ENCODE results near the gene CFAP20DC. TPM values are rescaled to one million over a fixed set of nuclear protein-coding genes. Genes with fewer than 3 reads are reported as not detected.

The CFAP20DC gene
- total RNA-seq, 1 experiment from 2014 or later: 4.5 TPM

DNA sequence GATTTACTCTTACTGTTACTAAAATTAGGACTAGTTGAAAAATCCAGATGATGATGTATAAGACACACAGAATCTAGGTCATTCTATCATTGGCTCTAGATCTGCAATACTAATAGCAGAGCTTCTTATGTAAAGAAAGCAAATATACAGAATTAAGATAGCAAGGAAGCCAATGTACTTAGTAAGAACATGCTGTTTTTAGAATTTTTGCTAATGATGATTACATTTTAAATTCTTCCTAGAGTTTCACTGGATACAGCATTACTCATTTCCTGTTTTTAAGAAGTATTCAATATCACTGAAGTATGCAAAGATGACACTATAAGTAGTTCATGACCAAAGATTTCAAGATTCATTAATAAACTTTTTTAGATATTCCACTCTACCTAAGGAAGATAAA lies 60.7 kb downstream of the CFAP20DC start:
- no peak overlapping the region for H2BK15ac ChIP-seq (ENCODE audit: low read depth, low read length)
- no peaks in the 10 kb centered on the region for H3K4me1 ChIP-seq (ENCODE audit: insufficient read depth, low read length)
- no peak overlapping the region for H3K4me2 ChIP-seq (ENCODE audit: insufficient read depth, insufficient read length, low read length)
- peaks cover 0 to 4% of the 10 kb centered on the region in 2 experiments; a peak in 1 of 4 replicates for H3K4me1 Mint-ChIP-seq
- H3K27ac Mint-ChIP-seq: no peak overlapping the region
- no peak overlapping the region for H2BK20ac ChIP-seq (ENCODE audit: low read depth, low read length, poor library complexity, severe bottlenecking)
- no peak overlapping the region for H3K56ac ChIP-seq (ENCODE audit: insufficient read length, low read depth, low read length)
- H2AK5ac ChIP-seq (ENCODE audit: insufficient read length, low read length): no peak overlapping the region
- H4K8ac ChIP-seq (replicated peaks; ENCODE audit: insufficient read length, low read depth, low read length): no peak overlapping the region
- no peaks in the 10 kb centered on the region for H3K79me1 ChIP-seq (ENCODE audit: insufficient read depth, low read depth, low read length, poor library complexity, severe bottlenecking)
- no peak overlapping the region for H3K14ac ChIP-seq (ENCODE audit: insufficient read depth, low read length)
- H4K5ac ChIP-seq (ENCODE audit: insufficient read length, low read depth, low read length): no peak overlapping the region
- H4K20me1 ChIP-seq (ENCODE audit: control insufficient read depth, insufficient read depth, insufficient read length): no peaks in the 10 kb centered on the region
- H3T11ph ChIP-seq (ENCODE audit: low read length): no peak overlapping the region
- H3K79me2 ChIP-seq (ENCODE audit: insufficient read depth, low read length): no peaks in the 10 kb centered on the region
- H3K9me3 Mint-ChIP-seq: no peaks in the 10 kb centered on the region
- H3K27ac ChIP-seq (ENCODE audit: insufficient read length, low read depth, low read length): no peak overlapping the region
- TF ChIP-seq CTCF (conservative IDR thresholded peaks at IDR 0.05): no peak
- no peak overlapping the region for H3K9ac ChIP-seq (ENCODE audit: extremely low read depth, insufficient read length, low read length)
- no peak overlapping the region for H2BK12ac ChIP-seq (ENCODE audit: insufficient read length, low read depth, low read length)
- no peak for DNase-seq
- H2BK120ac ChIP-seq (ENCODE audit: low read depth, low read length, poor library complexity, severe bottlenecking): no peak overlapping the region
- no peak overlapping the region for H4K91ac ChIP-seq (ENCODE audit: insufficient read length, low read depth, low read length)
- H3K27me3 Mint-ChIP-seq (ENCODE audit: low read depth): no peaks in the 10 kb centered on the region; the same call in 1 of the 2 replicates
- H3K23ac ChIP-seq (ENCODE audit: insufficient read length, low read depth, low read length): no peak overlapping the region
- no peak overlapping the region for H3K18ac ChIP-seq (ENCODE audit: insufficient read length, low read depth, low read length)
- H2BK5ac ChIP-seq (ENCODE audit: insufficient read length, low read length): no peak overlapping the region
- H3K4me3 Mint-ChIP-seq: no peak overlapping the region
- no peaks in the 10 kb centered on the region for H3K36me3 Mint-ChIP-seq (ENCODE audit: insufficient read depth in 1 of 3, low read depth in 3 of 3)
- no peak overlapping the region for H3K4ac ChIP-seq (ENCODE audit: low read depth, low read length)
- H3K23me2 ChIP-seq (ENCODE audit: insufficient read length, low read depth, low read length, poor library complexity, severe bottlenecking): no peaks in the 10 kb centered on the region
- no peaks in the 10 kb centered on the region for H3K9me3 ChIP-seq (ENCODE audit: control insufficient read depth, low read depth, low read length)
- H3K27me3 ChIP-seq (ENCODE audit: insufficient read depth, low read length): no peaks in the 10 kb centered on the region
- H2AFZ ChIP-seq (ENCODE audit: low read length): no peak overlapping the region
